T-helper 2 cell treated with Interferon-gamma antibody and Interleukin-4, amounts not matched to agents 5 μg/mL and 100 μg/mL, for 36 hours (primary cell): ENCODE measurements around the gene PDGFC.
A peak's percentile ranks its signal among the peaks of the same experiment; 100 is the strongest.

ENCODE experiments used
- DNase-seq: peaks from one replicate; pipeline ENCODE4 v3.0.0; 2021; ENCODE audit warnings: low spot score
- H3K27ac Mint-ChIP-seq: one replicate; pipeline ENCODE4 v1.8.0; 2021; ENCODE audit warnings: mild to moderate bottlenecking, mixed read lengths
- H3K27me3 Mint-ChIP-seq: one replicate; pipeline ENCODE4 v1.8.0; 2021; ENCODE audit warnings: low read depth, mixed read lengths
- H3K36me3 Mint-ChIP-seq: one replicate; pipeline ENCODE4 v1.8.0; 2021; ENCODE audit warnings: low read depth, mixed read lengths
- H3K4me1 Mint-ChIP-seq: one replicate; pipeline ENCODE4 v1.8.0; 2021; ENCODE audit warnings: low read depth, mixed read lengths
- H3K4me3 Mint-ChIP-seq: one replicate; pipeline ENCODE4 v1.8.0; 2022; ENCODE audit warnings: mild to moderate bottlenecking, moderate library complexity, mixed read lengths
- H3K9me3 Mint-ChIP-seq: one replicate; pipeline ENCODE4 v1.8.0; 2021; ENCODE audit warnings: mixed read lengths

PDGFC gene

GRCh38 chr4:156992943-156993342, 21.3 kb upstream of the PDGFC start:
- Mint-ChIP-seq H3K4me1 (no peaks in the 10 kb centered on the region), H3K9me3 (peaks cover 7% of the 10 kb centered on the region), H3K36me3 (no peaks in the 10 kb centered on the region), H3K4me3 (no peak overlapping the region), H3K27ac (no peak overlapping the region), H3K27me3 (no peaks in the 10 kb centered on the region)
- DNase-seq = no peak

GRCh38 chr4:156991161-156991560, 19.6 kb upstream of the PDGFC start:
- Mint-ChIP-seq H3K4me3 (no peak overlapping the region), H3K9me3 (peaks cover 13% of the 10 kb centered on the region), H3K27ac (no peak overlapping the region), H3K4me1 (no peaks in the 10 kb centered on the region), H3K36me3 (no peaks in the 10 kb centered on the region), H3K27me3 (no peaks in the 10 kb centered on the region)
- DNase-seq = no peak

- Mint-ChIP-seq H3K27ac (no peak overlapping the region), H3K4me3 (no peak overlapping the region), H3K4me1 (no peaks in the 10 kb centered on the region), H3K27me3 (no peaks in the 10 kb centered on the region), H3K36me3 (no peaks in the 10 kb centered on the region), H3K9me3 (peaks cover 6% of the 10 kb centered on the region)
- DNase-seq = no peak
Measured at GRCh38 chr4:156983366-156983765, 11.8 kb upstream of the PDGFC start.

- Mint-ChIP-seq H3K36me3 (no peaks in the 10 kb centered on the region), H3K9me3 (peaks cover under 1% of the 10 kb centered on the region), H3K27me3 (no peaks in the 10 kb centered on the region), H3K4me1 (no peaks in the 10 kb centered on the region), H3K4me3 (no peak overlapping the region), H3K27ac (no peak overlapping the region)
- DNase-seq = no peak
Measured at GRCh38 chr4:156981262-156981769, 9.7 kb upstream of the PDGFC start.

GRCh38 chr4:156977435-156978160, 6.0 kb upstream of the PDGFC start:
- peaks cover 12% of the 10 kb centered on the region for H3K27me3 Mint-ChIP-seq
- no peak overlapping the region for H3K4me3 Mint-ChIP-seq
- DNase-seq = no peak
- H3K27ac Mint-ChIP-seq = no peak overlapping the region
- H3K9me3 Mint-ChIP-seq = no peaks in the 10 kb centered on the region
- H3K4me1 Mint-ChIP-seq = no peaks in the 10 kb centered on the region
- no peaks in the 10 kb centered on the region for H3K36me3 Mint-ChIP-seq

- Mint-ChIP-seq H3K27me3 (peaks cover 19% of the 10 kb centered on the region), H3K9me3 (no peaks in the 10 kb centered on the region), H3K27ac (no peak overlapping the region), H3K4me1 (no peaks in the 10 kb centered on the region), H3K4me3 (no peak overlapping the region), H3K36me3 (no peaks in the 10 kb centered on the region)
- DNase-seq = no peak
Measured at GRCh38 chr4:156976147-156976546, 4.5 kb upstream of the PDGFC start.

- no peak for DNase-seq
- H3K27ac Mint-ChIP-seq = no peak overlapping the region
- H3K27me3 Mint-ChIP-seq = peaks cover 24% of the 10 kb centered on the region
- H3K4me1 Mint-ChIP-seq = no peaks in the 10 kb centered on the region
- no peak overlapping the region for H3K4me3 Mint-ChIP-seq
- no peaks in the 10 kb centered on the region for H3K9me3 Mint-ChIP-seq
- H3K36me3 Mint-ChIP-seq = no peaks in the 10 kb centered on the region
Measured at GRCh38 chr4:156975686-156976085, 4.1 kb upstream of the PDGFC start.

- H3K36me3 Mint-ChIP-seq = no peaks in the 10 kb centered on the region
- no peak overlapping the region for H3K27ac Mint-ChIP-seq
- H3K9me3 Mint-ChIP-seq = no peaks in the 10 kb centered on the region
- H3K4me3 Mint-ChIP-seq = no peak overlapping the region
- no peak for DNase-seq
- H3K27me3 Mint-ChIP-seq = peaks cover 37% of the 10 kb centered on the region
- no peaks in the 10 kb centered on the region for H3K4me1 Mint-ChIP-seq
Measured at GRCh38 chr4:156974264-156974663, 2.7 kb upstream of the PDGFC start.

- peaks cover 49% of the 10 kb centered on the region for H3K27me3 Mint-ChIP-seq
- no peaks in the 10 kb centered on the region for H3K9me3 Mint-ChIP-seq
- no peak overlapping the region for H3K4me3 Mint-ChIP-seq
Measured at GRCh38 chr4:156972379-156973015, 898 bp upstream of the PDGFC start.

GRCh38 chr4:156971165-156971675, 379 bp downstream of the PDGFC start:
- Mint-ChIP-seq H3K9me3 (no peaks in the 10 kb centered on the region), H3K36me3 (no peaks in the 10 kb centered on the region), H3K27ac (no peak overlapping the region), H3K27me3 (peaks cover 49% of the 10 kb centered on the region), H3K4me1 (no peaks in the 10 kb centered on the region), H3K4me3 (peak overlapping the region; percentile 50)
- no peak for DNase-seq

More at GRCh38 chr4:156972379-156973015, 898 bp upstream of the PDGFC start:
- Mint-ChIP-seq H3K27ac (no peak overlapping the region), H3K4me1 (no peaks in the 10 kb centered on the region), H3K36me3 (no peaks in the 10 kb centered on the region)
- DNase-seq = no peak

- Mint-ChIP-seq H3K36me3 (no peaks in the 10 kb centered on the region), H3K9me3 (no peaks in the 10 kb centered on the region), H3K4me3 (peak overlapping the region; percentile 50), H3K27me3 (peaks cover 49% of the 10 kb centered on the region), H3K27ac (no peak overlapping the region), H3K4me1 (no peaks in the 10 kb centered on the region)
- no peak for DNase-seq
Measured at GRCh38 chr4:156970501-156971164, 966 bp downstream of the PDGFC start.

- H3K4me1 Mint-ChIP-seq = no peaks in the 10 kb centered on the region
- no peaks in the 10 kb centered on the region for H3K9me3 Mint-ChIP-seq
- H3K27me3 Mint-ChIP-seq = peaks cover 49% of the 10 kb centered on the region
- H3K36me3 Mint-ChIP-seq = no peaks in the 10 kb centered on the region
- DNase-seq = no peak
- H3K27ac Mint-ChIP-seq = no peak overlapping the region
- H3K4me3 Mint-ChIP-seq = no peak overlapping the region
Measured at GRCh38 chr4:156969911-156970310, 1.7 kb downstream of the PDGFC start.

GRCh38 chr4:156969101-156969500, 2.5 kb downstream of the PDGFC start:
- no peak overlapping the region for H3K27ac Mint-ChIP-seq
- H3K4me1 Mint-ChIP-seq = no peaks in the 10 kb centered on the region
- peaks cover 49% of the 10 kb centered on the region for H3K27me3 Mint-ChIP-seq
- no peaks in the 10 kb centered on the region for H3K36me3 Mint-ChIP-seq
- DNase-seq = no peak
- H3K4me3 Mint-ChIP-seq = no peak overlapping the region
- no peaks in the 10 kb centered on the region for H3K9me3 Mint-ChIP-seq

- no peaks in the 10 kb centered on the region for H3K9me3 Mint-ChIP-seq
- H3K4me1 Mint-ChIP-seq = no peaks in the 10 kb centered on the region
Measured at GRCh38 chr4:156968479-156968984, 3.1 kb downstream of the PDGFC start.

More at GRCh38 chr4:156968479-156968984, 3.1 kb downstream of the PDGFC start:
- no peak for DNase-seq
- Mint-ChIP-seq H3K27ac (no peak overlapping the region), H3K36me3 (no peaks in the 10 kb centered on the region), H3K4me3 (no peak overlapping the region), H3K27me3 (peaks cover 46% of the 10 kb centered on the region)
